Renal cortex interstitium (tissue), 11 donors: ENCODE results near the gene CAMK2D. TPM values are rescaled to one million over a fixed set of nuclear protein-coding genes. Genes with fewer than 3 reads are reported as not detected.
"Not testable (repeated sequence)": the region's sequence is repeated elsewhere in the genome, so short reads cannot be mapped to it uniquely, and the experiment has no call there.

Experiments
- DNase-seq, 11 donors: peaks; one replicate each; pipeline ENCODE4 v3.0.0-alpha.2; 2013; ENCODE audit warnings: low read depth in 9 of 11, low spot score in 4 of 11; ENCODE audit errors: extremely low read depth in 1 of 11
- polyA plus RNA-seq, 3 donors: library from polyadenylated mRNA; unstranded; fragments of 120-200 nt; gene quantifications; one replicate each; pipeline ENCODE4 v1.2.1, GENCODE V29; 2013; ENCODE audit not compliant: insufficient read length in 3 of 3

Gene CAMK2D
- polyA plus RNA-seq, 3 donors, result 74.9 to 87.6 (median 78.2) TPM

GRCh38 chr4:113700602-113701150 is 60.9 kb downstream of the CAMK2D start:
- no peak for DNase-seq

GRCh38 chr4:113699772-113700171 is 61.8 kb downstream of the CAMK2D start:
- no peak for DNase-seq

GRCh38 chr4:113697429-113697828 is 64.1 kb downstream of the CAMK2D start:
- no peak for DNase-seq

GRCh38 chr4:113695328-113696169 is 66.0 kb downstream of the CAMK2D start:
- DNase-seq, result no peak

- peak in 6 of 11 donors; percentile 15 to 50 (median 38) for DNase-seq
Measured at GRCh38 chr4:113694008-113694407, 67.5 kb downstream of the CAMK2D start.

GRCh38 chr4:113692809-113693411 is 68.6 kb downstream of the CAMK2D start:
- no peak for DNase-seq

GRCh38 chr4:113691676-113692075 is 69.9 kb downstream of the CAMK2D start:
- no peak for DNase-seq

GRCh38 chr4:113689394-113689793 is 72.1 kb downstream of the CAMK2D start:
- no peak for DNase-seq

- no peak for DNase-seq
Measured at GRCh38 chr4:113687067-113687718, 74.3 kb downstream of the CAMK2D start.

GRCh38 chr4:113685157-113685556 is 76.4 kb downstream of the CAMK2D start:
- not testable (repeated sequence) for DNase-seq

GRCh38 chr4:113684534-113685091 is 76.9 kb downstream of the CAMK2D start:
- no peak for DNase-seq

- DNase-seq, result no peak
Measured at GRCh38 chr4:113682730-113683537, 78.6 kb downstream of the CAMK2D start.

- DNase-seq, result no peak
Measured at GRCh38 chr4:113678641-113679040, 82.9 kb downstream of the CAMK2D start.

- DNase-seq, result no peak
Measured at GRCh38 chr4:113677325-113677724, 84.2 kb downstream of the CAMK2D start.

GRCh38 chr4:113675731-113676697 is 85.5 kb downstream of the CAMK2D start:
- DNase-seq, result no peak

- no peak for DNase-seq
Measured at GRCh38 chr4:113674733-113675132, 86.8 kb downstream of the CAMK2D start.

GRCh38 chr4:113674251-113674650 is 87.3 kb downstream of the CAMK2D start:
- DNase-seq, result no peak

GRCh38 chr4:113673450-113673849 is 88.1 kb downstream of the CAMK2D start:
- no peak for DNase-seq
